AG09319 (cell line): ENCODE measurements around the gene CDK17.

Experiments used
- DNase-seq: peaks from one replicate; pipeline ENCODE4 v3.0.0-alpha.2; 2010; ENCODE audit warnings: low read depth; ENCODE audit errors: extremely low read depth
- TF ChIP-seq, protein P1 (sequence below): IDR thresholded peaks from 2 replicates; pipeline ENCODE4 v1.5.1; 2011; ENCODE audit warnings: low read depth, mild to moderate bottlenecking, inconsistent platforms, low read length, moderate library complexity

CDK17 gene

DNA sequence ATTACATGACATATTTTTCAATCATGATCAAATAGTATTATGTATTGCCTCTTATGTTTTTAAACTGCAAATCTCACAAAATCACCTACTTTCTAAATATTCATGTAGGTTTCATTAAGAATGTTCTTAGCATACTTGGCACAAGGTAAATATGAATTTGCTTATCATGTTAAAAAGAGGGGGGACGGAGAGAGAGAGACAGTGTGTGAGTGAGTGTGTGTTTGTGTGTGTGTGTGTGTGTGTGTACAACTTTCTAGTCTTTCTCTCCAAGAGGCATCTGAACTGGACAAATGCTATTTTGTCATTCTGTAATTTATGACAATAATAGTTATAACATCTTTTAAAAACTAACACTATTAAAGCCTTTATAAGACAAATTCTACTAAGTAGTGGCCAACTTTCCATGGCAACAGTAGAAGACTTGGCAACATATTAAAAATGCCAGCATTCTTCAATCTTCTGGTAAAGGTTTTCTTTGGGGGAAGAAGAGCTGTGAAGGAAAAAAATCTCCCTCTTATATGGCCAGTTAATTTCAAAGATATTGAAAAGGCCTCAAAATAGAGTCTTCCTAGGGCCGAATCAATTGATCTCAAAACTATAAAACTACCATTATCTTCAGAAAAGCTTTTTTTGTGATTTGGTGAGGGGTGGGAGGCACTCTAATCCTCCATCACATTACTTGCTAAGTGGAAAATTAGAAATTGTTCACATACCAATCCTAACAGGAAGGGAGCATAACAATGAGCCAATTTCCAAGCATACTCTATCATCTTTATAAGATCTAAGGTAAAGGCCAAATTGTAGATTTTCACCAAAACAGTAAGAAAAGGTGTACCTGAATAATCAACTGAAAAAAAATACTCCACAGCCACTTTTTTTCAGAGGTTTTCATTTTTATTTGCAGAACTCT, 28.2 kb downstream of the CDK17 start:
- TF ChIP-seq, protein P1, sequence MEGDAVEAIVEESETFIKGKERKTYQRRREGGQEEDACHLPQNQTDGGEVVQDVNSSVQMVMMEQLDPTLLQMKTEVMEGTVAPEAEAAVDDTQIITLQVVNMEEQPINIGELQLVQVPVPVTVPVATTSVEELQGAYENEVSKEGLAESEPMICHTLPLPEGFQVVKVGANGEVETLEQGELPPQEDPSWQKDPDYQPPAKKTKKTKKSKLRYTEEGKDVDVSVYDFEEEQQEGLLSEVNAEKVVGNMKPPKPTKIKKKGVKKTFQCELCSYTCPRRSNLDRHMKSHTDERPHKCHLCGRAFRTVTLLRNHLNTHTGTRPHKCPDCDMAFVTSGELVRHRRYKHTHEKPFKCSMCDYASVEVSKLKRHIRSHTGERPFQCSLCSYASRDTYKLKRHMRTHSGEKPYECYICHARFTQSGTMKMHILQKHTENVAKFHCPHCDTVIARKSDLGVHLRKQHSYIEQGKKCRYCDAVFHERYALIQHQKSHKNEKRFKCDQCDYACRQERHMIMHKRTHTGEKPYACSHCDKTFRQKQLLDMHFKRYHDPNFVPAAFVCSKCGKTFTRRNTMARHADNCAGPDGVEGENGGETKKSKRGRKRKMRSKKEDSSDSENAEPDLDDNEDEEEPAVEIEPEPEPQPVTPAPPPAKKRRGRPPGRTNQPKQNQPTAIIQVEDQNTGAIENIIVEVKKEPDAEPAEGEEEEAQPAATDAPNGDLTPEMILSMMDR, result no peak
- DNase-seq, result no peak

DNA sequence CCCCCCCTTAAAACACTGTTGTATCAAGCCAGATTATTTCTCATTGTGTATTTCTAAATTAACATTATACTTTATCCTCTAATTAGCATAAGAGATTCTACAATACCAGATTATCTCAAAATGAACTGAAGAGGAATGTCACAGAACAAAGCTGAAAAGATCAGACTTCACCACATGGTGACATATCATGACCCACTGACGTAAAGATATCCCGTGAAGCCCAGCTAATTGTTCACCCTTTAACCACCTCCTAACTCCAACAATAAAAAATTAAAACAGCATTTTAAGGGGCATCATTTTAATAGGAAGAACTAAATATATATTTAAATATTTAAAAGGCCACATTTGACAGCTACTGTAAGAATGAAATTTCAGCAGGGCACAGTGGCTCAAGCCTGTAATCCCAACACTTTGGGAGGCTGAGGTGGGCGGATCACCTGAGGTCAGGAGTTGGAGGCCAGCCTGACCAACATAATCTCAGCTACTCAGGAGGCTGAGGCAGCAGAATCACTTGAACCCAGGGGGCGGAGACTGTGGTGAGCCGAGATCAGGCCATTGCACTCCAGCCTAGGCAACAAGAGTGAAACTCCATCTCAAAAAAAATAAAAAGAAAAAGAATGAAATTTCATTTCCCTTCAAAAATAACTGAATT, 29.0 kb downstream of the CDK17 start:
- TF ChIP-seq, protein P1, result no peak
- DNase-seq, result no peak

DNA sequence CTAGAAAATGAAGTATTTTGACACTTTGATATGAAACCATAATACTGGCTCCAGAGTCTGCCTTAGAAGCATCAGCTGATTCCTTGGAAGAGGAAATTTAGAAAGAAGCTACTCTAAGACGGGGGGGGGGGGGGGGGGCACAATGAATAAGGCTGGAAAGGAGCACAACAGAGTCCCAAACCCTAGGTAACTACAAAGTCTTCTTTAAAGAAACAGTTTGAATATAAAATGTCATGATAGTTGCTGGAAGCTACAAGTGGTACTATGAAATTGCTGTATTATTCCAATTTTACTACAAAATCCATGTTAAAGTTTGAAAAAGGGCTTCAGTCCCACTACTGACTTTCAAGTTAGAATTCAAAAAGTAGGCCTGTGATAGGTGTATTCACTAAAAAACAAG, 31.6 kb downstream of the CDK17 start:
- TF ChIP-seq, protein P1, result no peak
- DNase-seq, result no peak

DNA sequence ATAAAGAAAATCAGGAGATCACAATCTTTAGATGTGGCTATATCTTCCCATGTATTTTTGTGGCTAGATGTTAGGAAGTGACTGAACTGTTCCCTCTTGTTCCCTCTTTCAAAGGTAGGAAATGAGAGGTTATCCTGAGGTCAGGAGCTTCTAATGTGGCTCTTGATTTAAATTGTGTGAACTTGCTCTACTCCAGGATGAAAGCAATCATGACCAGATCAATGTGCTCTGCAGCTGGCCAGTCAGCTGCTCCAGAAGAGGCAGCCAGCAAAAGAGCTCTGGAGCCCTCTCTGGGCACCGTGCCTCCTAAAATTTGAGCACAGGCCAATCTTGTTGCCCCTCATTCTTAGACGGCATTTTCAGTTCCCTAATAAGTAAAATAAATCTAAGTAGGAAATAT, 32.0 kb downstream of the CDK17 start:
- TF ChIP-seq, protein P1, result no peak; the same call in 1 of the 2 replicates
- DNase-seq, result no peak

DNA sequence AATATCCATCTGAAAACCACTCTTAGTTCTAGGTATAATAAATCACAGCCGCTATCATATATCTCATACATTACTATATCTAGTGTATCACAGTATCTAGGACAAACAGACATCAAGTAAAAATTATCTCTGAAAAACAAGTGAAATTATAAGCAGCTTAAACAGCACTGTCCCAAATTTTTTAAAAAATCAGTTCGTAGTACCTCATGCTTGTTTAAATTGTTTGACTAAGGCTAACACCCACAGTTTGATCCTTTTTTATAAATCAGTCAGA, 33.9 kb downstream of the CDK17 start:
- TF ChIP-seq, protein P1, result no peak

DNA sequence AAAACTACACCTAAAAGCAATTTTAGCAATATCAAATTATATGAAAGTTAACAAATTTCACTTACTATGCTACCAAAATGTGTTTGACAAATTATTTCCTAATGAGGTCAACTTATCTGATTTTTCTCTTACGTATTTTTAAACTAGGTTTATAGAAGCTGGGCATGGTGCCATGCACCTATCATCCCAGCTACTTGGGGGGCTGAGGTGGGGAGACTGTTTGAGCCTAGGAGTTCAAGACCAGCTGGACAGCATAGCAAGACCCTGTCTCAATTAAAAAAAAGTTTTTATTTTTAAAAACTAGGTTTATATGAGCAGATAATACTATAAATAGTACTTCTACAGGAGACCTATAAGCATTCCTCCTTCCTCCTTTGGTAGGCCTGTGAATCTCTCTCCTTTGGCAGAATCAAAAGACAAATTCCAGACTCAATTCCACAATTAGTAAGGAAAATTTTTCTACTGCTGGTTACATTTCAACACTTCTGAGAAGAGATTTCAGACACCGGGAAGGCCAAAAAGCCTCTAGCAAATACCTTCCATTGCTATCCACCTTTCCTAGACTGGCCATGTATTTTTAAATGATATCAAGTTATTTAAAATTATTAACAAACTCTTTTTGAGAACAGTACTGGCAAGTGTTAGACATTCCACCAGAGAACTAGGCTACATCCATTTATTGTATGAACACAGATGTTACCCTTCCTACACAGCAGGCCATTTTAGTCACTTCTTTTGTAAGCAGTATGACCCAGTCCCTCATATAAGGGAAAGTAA, 34.4 kb downstream of the CDK17 start:
- TF ChIP-seq, protein P1, result no peak
- no peak for DNase-seq

More for the DNA sequence above, 33.9 kb downstream of the CDK17 start:
- no peak for DNase-seq
